ENCODE data around the gene ERO1A.

ERO1A gene

GRCh38 chr14:52735921-52736489 lies 40.6 kb upstream of the ERO1A start:
- H2BK5ac ChIP-seq (ENCODE audit: low read length), result no peak overlapping the region
- no peak overlapping the region for H3K23ac ChIP-seq (ENCODE audit: low read depth, low read length, poor library complexity)
- no CpG with 5 or more reads among the region's 1 CpG for WGBS, 2 donors (ENCODE audit: extremely low coverage in 2 of 2, insufficient read length in 2 of 2, insufficient replicate concordance in 1 of 2)
- H2AFZ ChIP-seq (ENCODE audit: low read length), result no peak overlapping the region
- no peak overlapping the region for H4K8ac ChIP-seq (ENCODE audit: low read depth, low read length)
- peaks cover 2 to 6% of the 10 kb centered on the region in 2 donors for H3K4me1 ChIP-seq (ENCODE audit: control insufficient read depth in 2 of 2, insufficient read depth in 1 of 2, low read depth in 1 of 2, low read length in 2 of 2)
- no peak overlapping the region for H2BK12ac ChIP-seq (ENCODE audit: low read length)
- H2BK120ac ChIP-seq (ENCODE audit: low read depth, low read length), result no peak overlapping the region
- H3K18ac ChIP-seq (ENCODE audit: low read length), result no peak overlapping the region
- H3K9me3 ChIP-seq (replicated peaks in 1 of 2; ENCODE audit: control insufficient read depth in 2 of 2, insufficient read depth in 1 of 2, low read depth in 1 of 2, low read length in 2 of 2), result peaks cover 2 to 11% of the 10 kb centered on the region in 2 donors
- peak; percentile 27 for DNase-seq (ENCODE audit: low spot score)
- H3K36me3 ChIP-seq (replicated peaks in 1 of 2; ENCODE audit: control insufficient read depth in 2 of 2, insufficient read depth in 2 of 2, low read length in 2 of 2), result peaks cover 6 to 46% of the 10 kb centered on the region in 2 donors
- H2BK15ac ChIP-seq (ENCODE audit: low read length), result no peak overlapping the region
- H2AK5ac ChIP-seq (ENCODE audit: low read depth, low read length), result no peak overlapping the region
- H3K4me2 ChIP-seq (ENCODE audit: insufficient read depth, low read length, poor library complexity, severe bottlenecking), result no peak overlapping the region
- H4K91ac ChIP-seq (ENCODE audit: low read depth, low read length, poor library complexity), result no peak overlapping the region
- H3K4ac ChIP-seq (ENCODE audit: low read length), result no peak overlapping the region
- peak overlapping the region; percentile 73 for H3K27ac ChIP-seq (replicated peaks; ENCODE audit: low read length)
- H3K79me1 ChIP-seq (ENCODE audit: low read depth, low read length), result peaks cover 2% of the 10 kb centered on the region
- H3K14ac ChIP-seq (ENCODE audit: low read length), result no peak overlapping the region
- no peak overlapping the region for H3K9ac ChIP-seq (ENCODE audit: low read depth, low read length, poor library complexity)
- no peak overlapping the region for H3K4me3 ChIP-seq (ENCODE audit: low read length in 2 of 2)
- H3K27me3 ChIP-seq (ENCODE audit: control insufficient read depth in 3 of 3, insufficient read depth in 3 of 3, low read depth in 1 of 3, low read length in 3 of 3), result no peaks in the 10 kb centered on the region

GRCh38 chr14:52733824-52734223 lies 38.5 kb upstream of the ERO1A start:
- Histone ChIP-seq H2BK15ac (ENCODE audit: low read length) (no peak overlapping the region), H3K79me1 (ENCODE audit: low read depth, low read length) (peaks cover 5% of the 10 kb centered on the region), H2BK12ac (ENCODE audit: low read length) (no peak overlapping the region), H2AFZ (ENCODE audit: low read length) (no peak overlapping the region), H3K9me3 (replicated peaks in 1 of 2; ENCODE audit: control insufficient read depth in 2 of 2, insufficient read depth in 1 of 2, low read depth in 1 of 2, low read length in 2 of 2) (peaks cover 2 to 11% of the 10 kb centered on the region in 2 donors), H3K4me1 (ENCODE audit: control insufficient read depth in 2 of 2, insufficient read depth in 1 of 2, low read depth in 1 of 2, low read length in 2 of 2) (peaks cover 5 to 6% of the 10 kb centered on the region in 2 donors), H3K36me3 (replicated peaks in 1 of 2; ENCODE audit: control insufficient read depth in 2 of 2, insufficient read depth in 2 of 2, low read length in 2 of 2) (peaks cover 6 to 47% of the 10 kb centered on the region in 2 donors), H3K18ac (ENCODE audit: low read length) (no peak overlapping the region), H3K27ac (replicated peaks; ENCODE audit: low read length) (peak overlapping the region; percentile 64), H2AK5ac (ENCODE audit: low read depth, low read length) (no peak overlapping the region), H3K4ac (ENCODE audit: low read length) (no peak overlapping the region), H3K4me2 (ENCODE audit: insufficient read depth, low read length, poor library complexity, severe bottlenecking) (no peak overlapping the region), H3K4me3 (ENCODE audit: low read length in 2 of 2) (no peak overlapping the region), H2BK5ac (ENCODE audit: low read length) (no peak overlapping the region), H3K14ac (ENCODE audit: low read length) (no peak overlapping the region), H2BK120ac (ENCODE audit: low read depth, low read length) (no peak overlapping the region), H3K23ac (ENCODE audit: low read depth, low read length, poor library complexity) (no peak overlapping the region), H3K27me3 (ENCODE audit: control insufficient read depth in 3 of 3, insufficient read depth in 3 of 3, low read depth in 1 of 3, low read length in 3 of 3) (no peaks in the 10 kb centered on the region), H4K8ac (ENCODE audit: low read depth, low read length) (no peak overlapping the region), H3K9ac (ENCODE audit: low read depth, low read length, poor library complexity) (no peak overlapping the region), H4K91ac (ENCODE audit: low read depth, low read length, poor library complexity) (no peak overlapping the region)
- no CpG with 5 or more reads among the region's 9 CpGs for WGBS, 2 donors (ENCODE audit: extremely low coverage in 2 of 2, insufficient read length in 2 of 2, insufficient replicate concordance in 1 of 2)
- no peak for DNase-seq (ENCODE audit: low spot score)

- no CpG with 5 or more reads among the region's 11 CpGs for WGBS, 2 donors (ENCODE audit: extremely low coverage in 2 of 2, insufficient read length in 2 of 2, insufficient replicate concordance in 1 of 2)
- H3K23ac ChIP-seq (ENCODE audit: low read depth, low read length, poor library complexity), result no peak overlapping the region
- H2BK120ac ChIP-seq (ENCODE audit: low read depth, low read length), result no peak overlapping the region
- H3K27me3 ChIP-seq (ENCODE audit: control insufficient read depth in 3 of 3, insufficient read depth in 3 of 3, low read depth in 1 of 3, low read length in 3 of 3), result no peaks in the 10 kb centered on the region
- H2BK5ac ChIP-seq (ENCODE audit: low read length), result no peak overlapping the region
- peaks cover 2 to 6% of the 10 kb centered on the region in 2 donors for H3K4me1 ChIP-seq (ENCODE audit: control insufficient read depth in 2 of 2, insufficient read depth in 1 of 2, low read depth in 1 of 2, low read length in 2 of 2)
- peak overlapping the region; percentile 99 for H2AFZ ChIP-seq (ENCODE audit: low read length)
- peak overlapping the region; percentile 99 for H3K18ac ChIP-seq (ENCODE audit: low read length)
- peak overlapping the region; percentile 96 for H2BK15ac ChIP-seq (ENCODE audit: low read length)
- peaks cover 2 to 11% of the 10 kb centered on the region in 2 donors for H3K9me3 ChIP-seq (replicated peaks in 1 of 2; ENCODE audit: control insufficient read depth in 2 of 2, insufficient read depth in 1 of 2, low read depth in 1 of 2, low read length in 2 of 2)
- no peak for DNase-seq (ENCODE audit: low spot score)
- no peak overlapping the region for H2BK12ac ChIP-seq (ENCODE audit: low read length)
- no peak overlapping the region for H4K8ac ChIP-seq (ENCODE audit: low read depth, low read length)
- H3K9ac ChIP-seq (ENCODE audit: low read depth, low read length, poor library complexity), result peak overlapping the region; percentile 98
- H3K36me3 ChIP-seq (replicated peaks in 1 of 2; ENCODE audit: control insufficient read depth in 2 of 2, insufficient read depth in 2 of 2, low read length in 2 of 2), result peaks cover 6 to 71% of the 10 kb centered on the region in 2 donors
- no peak overlapping the region for H2AK5ac ChIP-seq (ENCODE audit: low read depth, low read length)
- no peak overlapping the region for H3K14ac ChIP-seq (ENCODE audit: low read length)
- no peak overlapping the region for H4K91ac ChIP-seq (ENCODE audit: low read depth, low read length, poor library complexity)
- H3K27ac ChIP-seq (replicated peaks; ENCODE audit: low read length), result peak overlapping the region; percentile 83
- peak overlapping the region; percentile 61 for H3K4me2 ChIP-seq (ENCODE audit: insufficient read depth, low read length, poor library complexity, severe bottlenecking)
- peaks cover 4% of the 10 kb centered on the region for H3K79me1 ChIP-seq (ENCODE audit: low read depth, low read length)
- no peak overlapping the region for H3K4ac ChIP-seq (ENCODE audit: low read length)
- H3K4me3 ChIP-seq (ENCODE audit: low read length in 2 of 2), result peak overlapping the region; percentile 99
Measured at GRCh38 chr14:52730709-52731111, 35.4 kb upstream of the ERO1A start.

DNA sequence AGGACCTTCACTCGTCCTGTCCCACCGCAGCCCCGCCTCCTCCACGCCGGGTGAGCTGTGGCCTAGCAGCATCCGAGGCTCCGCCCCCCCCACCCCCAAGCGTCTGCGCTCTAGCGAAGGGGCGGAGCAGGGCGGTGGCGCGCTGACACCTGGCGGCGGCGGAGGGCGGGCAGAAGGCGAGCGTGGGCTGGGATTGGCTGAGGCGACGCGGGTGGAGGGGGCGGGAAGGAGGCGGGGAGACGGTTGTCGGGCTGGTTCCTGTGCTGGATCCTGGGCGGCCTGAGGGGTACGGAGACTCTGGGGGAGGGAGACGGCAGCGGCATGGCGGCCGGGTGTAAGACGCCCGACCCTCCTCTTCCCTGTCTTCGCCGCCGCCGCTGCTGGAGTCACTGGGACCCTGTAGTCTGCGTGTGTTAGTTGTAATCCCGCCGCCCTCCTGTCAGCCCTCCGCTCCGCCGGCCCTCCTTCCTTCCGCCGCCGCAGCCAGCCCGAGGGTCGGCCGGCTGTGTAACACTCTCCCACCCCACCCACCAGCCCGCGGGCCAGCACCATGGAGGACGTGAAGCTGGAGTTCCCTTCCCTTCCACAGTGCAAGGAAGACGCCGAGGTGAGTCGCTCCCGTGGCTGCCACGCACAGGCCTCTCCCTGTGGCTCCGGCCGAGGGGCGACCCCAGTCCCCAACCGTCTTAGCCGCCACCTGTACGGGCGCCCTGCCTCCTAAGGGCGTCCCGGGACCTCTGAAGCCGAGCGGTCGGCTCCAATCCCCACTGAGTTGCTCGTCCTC lies 34.8 kb upstream of the ERO1A start, which contains the start of gene STYX:
STYX (plus strand) TSS at position 242 of the 784 bp plus-strand sequence; CDS start at position 551, 309 bp downstream.
- Histone ChIP-seq H3K4me1 (ENCODE audit: control insufficient read depth in 2 of 2, insufficient read depth in 1 of 2, low read depth in 1 of 2, low read length in 2 of 2) (peaks cover 2 to 6% of the 10 kb centered on the region in 2 donors), H3K27me3 (ENCODE audit: control insufficient read depth in 3 of 3, insufficient read depth in 3 of 3, low read depth in 1 of 3, low read length in 3 of 3) (no peaks in the 10 kb centered on the region), H3K4ac (ENCODE audit: low read length) (peak within 1 kb of the TSS; percentile 89), H3K79me1 (ENCODE audit: low read depth, low read length) (peaks cover 4% of the 10 kb centered on the region), H3K4me2 (ENCODE audit: insufficient read depth, low read length, poor library complexity, severe bottlenecking) (peak within 1 kb of the TSS; percentile 61), H4K91ac (ENCODE audit: low read depth, low read length, poor library complexity) (peak within 1 kb of the TSS; percentile 53), H3K23ac (ENCODE audit: low read depth, low read length, poor library complexity) (peak within 1 kb of the TSS; percentile 99), H2BK5ac (ENCODE audit: low read length) (no peak within 1 kb of the TSS), H3K27ac (replicated peaks; ENCODE audit: low read length) (peak within 1 kb of the TSS; percentile 83), H3K18ac (ENCODE audit: low read length) (peak within 1 kb of the TSS; percentile 99), H3K9ac (ENCODE audit: low read depth, low read length, poor library complexity) (peak within 1 kb of the TSS; percentile 98), H3K14ac (ENCODE audit: low read length) (peak within 1 kb of the TSS; percentile 100), H2AK5ac (ENCODE audit: low read depth, low read length) (peak within 1 kb of the TSS; percentile 90), H2BK120ac (ENCODE audit: low read depth, low read length) (no peak within 1 kb of the TSS), H3K9me3 (replicated peaks in 1 of 2; ENCODE audit: control insufficient read depth in 2 of 2, insufficient read depth in 1 of 2, low read depth in 1 of 2, low read length in 2 of 2) (peaks cover 2 to 11% of the 10 kb centered on the region in 2 donors), H4K8ac (ENCODE audit: low read depth, low read length) (peak within 1 kb of the TSS; percentile 43), H2AFZ (ENCODE audit: low read length) (peak within 1 kb of the TSS; percentile 99), H3K36me3 (replicated peaks in 1 of 2; ENCODE audit: control insufficient read depth in 2 of 2, insufficient read depth in 2 of 2, low read length in 2 of 2) (peaks cover 6 to 74% of the 10 kb centered on the region in 2 donors), H3K4me3 (ENCODE audit: low read length in 2 of 2) (peak within 1 kb of the TSS; percentile 99), H2BK12ac (ENCODE audit: low read length) (peak within 1 kb of the TSS; percentile 73), H2BK15ac (ENCODE audit: low read length) (peak within 1 kb of the TSS; percentile 96)
- peak; percentile 97 for DNase-seq (ENCODE audit: low spot score)
- no CpG with 5 or more reads among the region's 72 CpGs for WGBS, 2 donors (ENCODE audit: extremely low coverage in 2 of 2, insufficient read length in 2 of 2, insufficient replicate concordance in 1 of 2)

Data from neuronal stem cell (in vitro differentiated cells).